DMS53 treated with DMSO at 0.1 percent for 48 hours (cell line): ENCODE measurements around the gene MTFMT.
A peak's percentile ranks its signal among the peaks of the same experiment; 100 is the strongest.
"Not testable (repeated sequence)": the region's sequence is repeated elsewhere in the genome, so short reads cannot be mapped to it uniquely, and the experiment has no call there.

Experiments used
- DNase-seq: peaks from one replicate; lab custom pipeline; 2025; ENCODE audit not compliant: unreplicated experiment; lab: John Stamatoyannopoulos, UW

MTFMT gene

GRCh38 chr15:65028921-65029735 lies at the start of gene MTFMT:
MTFMT (minus strand) TSS chr15:65029639; CDS start chr15:65029613, 26 bp downstream.
- peak; percentile 8 for DNase-seq

- DNase-seq: peak; percentile 5
Observed at GRCh38 chr15:65077981-65078352, 48.5 kb upstream of the MTFMT start.

GRCh38 chr15:65077291-65077980 lies 48.0 kb upstream of the MTFMT start:
- no peak for DNase-seq

GRCh38 chr15:65076486-65077290 lies 47.2 kb upstream of the MTFMT start, which contains the start of gene KBTBD13:
KBTBD13 (plus strand) TSS chr15:65076746; CDS start chr15:65076816, 70 bp downstream.
- no peak for DNase-seq

GRCh38 chr15:65075607-65076395 lies 46.4 kb upstream of the MTFMT start:
- not testable (repeated sequence) for DNase-seq

GRCh38 chr15:65074946-65075345 lies 45.5 kb upstream of the MTFMT start:
- not testable (repeated sequence) for DNase-seq

- no peak for DNase-seq
Observed at GRCh38 chr15:65072617-65073016, 43.2 kb upstream of the MTFMT start.

GRCh38 chr15:65072027-65072426 lies 42.6 kb upstream of the MTFMT start:
- DNase-seq: no peak

GRCh38 chr15:65071381-65071811 lies 42.0 kb upstream of the MTFMT start:
- DNase-seq: no peak

- DNase-seq: no peak
Observed at GRCh38 chr15:65069779-65070546, 40.5 kb upstream of the MTFMT start.

- DNase-seq: no peak
Observed at GRCh38 chr15:65069179-65069578, 39.7 kb upstream of the MTFMT start.

- no peak for DNase-seq
Observed at GRCh38 chr15:65068403-65068788, 39.0 kb upstream of the MTFMT start.

GRCh38 chr15:65067645-65068402 lies 38.4 kb upstream of the MTFMT start, which contains the start of gene RASL12:
RASL12 (minus strand) TSS chr15:65067991; CDS start chr15:65067835, 156 bp downstream.
- DNase-seq: no peak

- no peak for DNase-seq
Observed at GRCh38 chr15:65067317-65067644, 37.8 kb upstream of the MTFMT start.

- no peak for DNase-seq
Observed at GRCh38 chr15:65066635-65067316, 37.3 kb upstream of the MTFMT start.

GRCh38 chr15:65066001-65066634 lies 36.7 kb upstream of the MTFMT start:
- no peak for DNase-seq

- no peak for DNase-seq
Observed at GRCh38 chr15:65062726-65063125, 33.3 kb upstream of the MTFMT start.

GRCh38 chr15:65062061-65062460 lies 32.6 kb upstream of the MTFMT start:
- DNase-seq: no peak
